ENCODE measurements around the gene RIC1. TPM values are rescaled to one million over a fixed set of nuclear protein-coding genes. Genes with fewer than 3 reads are reported as not detected.
"Not testable (repeated sequence)": the region's sequence is repeated elsewhere in the genome, so short reads cannot be mapped to it uniquely, and the experiment has no call there.

Gene RIC1
- total RNA-seq, 1 donor from 2014 or later = 46.2 TPM

- no peak for DNase-seq (ENCODE audit: low read depth)
Measured at GRCh38 chr9:5667391-5667790, 38.5 kb downstream of the RIC1 start.

- DNase-seq (ENCODE audit: low read depth) = no peak
Measured at GRCh38 chr9:5670079-5670478, 41.2 kb downstream of the RIC1 start.

- DNase-seq (ENCODE audit: low read depth) = peak; percentile 29
Measured at GRCh38 chr9:5671711-5672353, 42.9 kb downstream of the RIC1 start.

- DNase-seq (ENCODE audit: low read depth) = not testable (repeated sequence)
Measured at GRCh38 chr9:5675046-5675445, 46.1 kb downstream of the RIC1 start.

- DNase-seq (ENCODE audit: low read depth) = not testable (repeated sequence)
Measured at GRCh38 chr9:5683591-5683990, 54.7 kb downstream of the RIC1 start.

- DNase-seq (ENCODE audit: low read depth) = no peak
Measured at GRCh38 chr9:5684101-5684500, 55.2 kb downstream of the RIC1 start.

GRCh38 chr9:5688109-5688508, 59.2 kb downstream of the RIC1 start:
- peak; percentile 59 for DNase-seq (ENCODE audit: low read depth)

- no peak for DNase-seq (ENCODE audit: low read depth)
Measured at GRCh38 chr9:5690278-5690677, 61.4 kb downstream of the RIC1 start.

- DNase-seq (ENCODE audit: low read depth) = no peak
Measured at GRCh38 chr9:5695860-5696259, 67.0 kb downstream of the RIC1 start.

GRCh38 chr9:5696884-5697283, 68.0 kb downstream of the RIC1 start:
- no peak for DNase-seq (ENCODE audit: low read depth)

GRCh38 chr9:5698004-5698403, 69.1 kb downstream of the RIC1 start:
- DNase-seq (ENCODE audit: low read depth) = peak; percentile 23

GRCh38 chr9:5698810-5699556, 70.1 kb downstream of the RIC1 start:
- peak; percentile 44 for DNase-seq (ENCODE audit: low read depth)

- DNase-seq (ENCODE audit: low read depth) = no peak
Measured at GRCh38 chr9:5708414-5708813, 79.5 kb downstream of the RIC1 start.

- DNase-seq (ENCODE audit: low read depth) = peak; percentile 98
Measured at GRCh38 chr9:5712651-5713390, 83.9 kb downstream of the RIC1 start.

- DNase-seq (ENCODE audit: low read depth) = peak; percentile 69
Measured at GRCh38 chr9:5714501-5715401, 85.8 kb downstream of the RIC1 start.

- DNase-seq (ENCODE audit: low read depth) = no peak
Measured at GRCh38 chr9:5715548-5716127, 86.7 kb downstream of the RIC1 start.

GRCh38 chr9:5717434-5717833, 88.5 kb downstream of the RIC1 start:
- not testable (repeated sequence) for DNase-seq (ENCODE audit: low read depth)

GRCh38 chr9:5718296-5719032, 89.6 kb downstream of the RIC1 start:
- DNase-seq (ENCODE audit: low read depth) = no peak

GRCh38 chr9:5719100-5719926, 90.4 kb downstream of the RIC1 start:
- no peak for DNase-seq (ENCODE audit: low read depth)

GRCh38 chr9:5720151-5720550, 91.2 kb downstream of the RIC1 start:
- DNase-seq (ENCODE audit: low read depth) = peak; percentile 36

All from renal cortical epithelial cell (primary cell).